Measurements from ENCODE around the gene IQGAP3.

Gene IQGAP3

DNA sequence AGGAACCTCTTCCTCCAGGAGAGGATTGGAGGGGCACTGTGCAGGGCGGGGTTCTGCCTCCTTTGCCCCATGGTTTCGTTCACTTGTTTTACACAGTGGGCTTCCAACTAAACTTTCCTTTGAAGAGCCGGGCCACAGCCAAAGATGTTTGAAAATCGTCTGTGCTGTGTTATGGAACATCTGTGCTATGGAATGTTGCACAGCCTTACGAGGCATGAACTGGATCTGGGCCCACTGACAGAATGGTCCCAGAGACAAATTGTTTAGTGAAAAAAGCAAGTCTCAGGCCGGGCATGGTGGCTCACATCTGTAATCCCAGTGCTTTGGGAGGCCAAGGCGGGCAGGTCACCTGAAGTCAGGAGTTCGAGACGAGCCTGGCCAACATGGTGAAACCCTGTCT lies 59.2 kb downstream of the IQGAP3 start:
- no peak for DNase-seq (ENCODE audit: low read depth in 2 of 2)

DNA sequence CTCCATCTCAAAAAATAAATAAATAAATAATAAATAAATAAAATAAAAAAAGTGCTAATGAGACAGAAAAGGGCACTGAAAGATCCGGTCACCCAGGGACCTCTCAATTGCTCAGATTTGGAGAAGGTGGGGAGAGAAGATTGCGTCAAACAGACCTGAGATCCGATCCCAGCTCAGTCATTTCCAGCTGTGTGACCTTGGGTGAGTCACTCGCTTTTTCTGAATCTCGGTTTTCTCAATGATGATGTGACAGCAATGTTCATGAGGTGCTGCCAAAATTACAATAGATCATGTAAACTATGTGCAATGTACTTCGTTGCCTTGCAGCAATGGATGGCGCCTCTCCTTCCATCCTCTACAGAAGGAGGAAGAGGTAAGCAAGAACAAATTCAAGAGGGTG lies 60.7 kb downstream of the IQGAP3 start:
- DNase-seq (ENCODE audit: low read depth in 2 of 2), result no peak

DNA sequence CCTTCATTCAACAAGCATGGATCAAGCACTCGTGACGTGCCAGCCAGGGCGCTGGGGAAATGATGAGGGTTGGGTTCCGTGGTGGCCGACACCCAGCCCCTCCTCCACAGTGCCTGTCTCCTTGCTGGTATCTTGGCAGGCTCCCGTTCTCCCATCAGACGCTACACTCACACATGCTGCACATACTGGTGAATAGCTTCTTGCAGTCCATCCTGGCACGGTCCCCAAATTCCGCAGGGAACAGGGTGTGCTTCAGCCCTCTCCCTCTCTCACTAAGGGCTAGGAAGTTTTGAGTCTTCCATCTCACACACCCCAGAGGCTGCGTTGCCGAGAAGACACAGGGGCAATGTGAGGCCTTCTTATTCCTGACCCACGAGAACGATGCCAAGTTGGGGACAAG lies 61.7 kb downstream of the IQGAP3 start:
- DNase-seq (ENCODE audit: low read depth in 2 of 2), result no peak

DNA sequence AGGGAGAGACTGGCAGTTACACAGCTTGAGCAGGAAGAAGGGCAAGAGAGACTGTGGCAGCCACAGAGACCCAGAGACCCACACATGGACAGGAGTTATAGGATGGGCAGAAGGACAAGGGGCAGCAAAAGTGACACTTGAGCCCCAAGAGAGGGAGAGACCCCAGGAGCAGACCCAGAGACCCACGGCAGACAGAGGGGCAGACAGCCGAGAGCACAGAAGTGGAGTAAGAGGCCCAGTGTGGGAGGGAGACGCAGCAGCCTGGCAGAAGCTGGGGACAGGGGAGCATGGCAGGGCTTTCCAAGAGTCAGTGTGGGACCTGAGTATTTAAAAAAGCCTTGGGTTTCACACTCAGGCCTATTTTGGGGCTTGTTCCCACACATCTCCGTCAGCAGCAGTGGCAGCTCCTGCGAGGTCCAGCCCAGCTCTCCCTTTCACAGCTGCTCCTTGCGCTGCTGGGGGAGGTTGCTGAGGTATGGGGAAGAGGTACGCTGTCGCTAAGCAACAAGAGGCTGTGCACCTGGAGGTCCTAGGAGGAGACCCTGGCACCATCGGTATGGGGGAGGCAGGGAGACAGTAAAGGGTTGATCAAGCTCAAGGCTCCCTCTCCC lies 62.8 kb downstream of the IQGAP3 start:
- DNase-seq (ENCODE audit: low read depth in 2 of 2), result no peak

- no peak for DNase-seq (ENCODE audit: low read depth in 2 of 2)
These were observed 63.5 kb downstream of the IQGAP3 start for GRCh38 chr1:156508955-156509234.

DNA sequence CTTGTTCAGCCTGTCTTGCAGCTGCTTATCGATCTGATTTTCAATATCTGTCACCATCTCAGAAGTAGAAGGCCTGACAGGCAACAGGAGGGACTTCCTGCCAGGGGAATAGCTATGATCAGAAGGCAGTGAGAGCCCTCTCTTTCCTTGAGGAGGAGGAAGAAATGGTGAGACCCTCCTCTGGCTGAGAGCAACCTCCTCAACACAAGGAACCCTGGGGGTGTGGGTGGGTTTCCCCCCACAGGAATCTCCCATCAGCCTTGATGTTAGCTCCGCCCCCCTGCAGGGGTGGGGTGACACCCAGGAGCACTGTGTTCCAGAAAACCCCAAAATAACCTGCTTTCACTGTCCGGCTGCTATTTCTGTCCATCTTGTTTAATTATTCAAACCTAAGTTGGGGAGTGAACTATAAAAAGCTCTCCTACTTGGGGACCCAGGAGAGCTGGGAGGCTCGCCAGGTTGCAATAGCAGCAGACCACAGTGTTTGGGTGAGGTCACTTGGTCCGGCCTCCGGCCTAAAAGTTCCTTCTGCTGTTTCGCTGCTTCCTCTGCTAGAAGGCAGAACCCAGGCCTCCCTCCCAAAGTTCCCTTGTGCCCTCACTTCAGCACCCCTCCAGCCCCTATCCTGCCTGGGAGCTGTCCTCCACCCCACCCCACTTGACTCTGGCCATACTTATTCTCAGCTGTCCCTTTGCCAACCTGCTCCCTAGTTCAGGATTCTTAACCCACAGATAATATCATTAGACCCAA lies 64.0 kb downstream of the IQGAP3 start:
- DNase-seq (ENCODE audit: low read depth in 2 of 2), result no peak

DNA sequence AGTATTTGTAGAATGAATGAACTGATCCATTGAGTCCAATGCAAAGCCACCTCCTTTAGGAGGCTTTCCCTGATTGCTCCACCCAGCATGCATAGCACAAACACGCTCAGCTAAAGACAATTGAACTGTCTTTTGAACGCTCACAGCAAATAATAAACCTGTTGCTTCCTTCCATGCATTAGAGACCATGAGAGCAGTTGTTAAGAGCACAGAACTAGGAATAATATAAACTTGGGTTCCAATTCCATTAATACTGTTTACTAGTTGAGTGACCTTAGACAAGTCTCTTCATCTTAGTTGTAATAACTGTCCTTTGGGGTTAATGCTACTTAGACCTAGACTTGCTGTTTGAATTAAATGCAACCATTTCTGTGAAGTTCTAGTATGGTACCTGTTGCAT lies 65.9 kb downstream of the IQGAP3 start:
- DNase-seq (ENCODE audit: low read depth in 2 of 2), result no peak

- no peak for DNase-seq (ENCODE audit: low read depth in 2 of 2)
These were observed 66.6 kb downstream of the IQGAP3 start for GRCh38 chr1:156505679-156506298.

DNA sequence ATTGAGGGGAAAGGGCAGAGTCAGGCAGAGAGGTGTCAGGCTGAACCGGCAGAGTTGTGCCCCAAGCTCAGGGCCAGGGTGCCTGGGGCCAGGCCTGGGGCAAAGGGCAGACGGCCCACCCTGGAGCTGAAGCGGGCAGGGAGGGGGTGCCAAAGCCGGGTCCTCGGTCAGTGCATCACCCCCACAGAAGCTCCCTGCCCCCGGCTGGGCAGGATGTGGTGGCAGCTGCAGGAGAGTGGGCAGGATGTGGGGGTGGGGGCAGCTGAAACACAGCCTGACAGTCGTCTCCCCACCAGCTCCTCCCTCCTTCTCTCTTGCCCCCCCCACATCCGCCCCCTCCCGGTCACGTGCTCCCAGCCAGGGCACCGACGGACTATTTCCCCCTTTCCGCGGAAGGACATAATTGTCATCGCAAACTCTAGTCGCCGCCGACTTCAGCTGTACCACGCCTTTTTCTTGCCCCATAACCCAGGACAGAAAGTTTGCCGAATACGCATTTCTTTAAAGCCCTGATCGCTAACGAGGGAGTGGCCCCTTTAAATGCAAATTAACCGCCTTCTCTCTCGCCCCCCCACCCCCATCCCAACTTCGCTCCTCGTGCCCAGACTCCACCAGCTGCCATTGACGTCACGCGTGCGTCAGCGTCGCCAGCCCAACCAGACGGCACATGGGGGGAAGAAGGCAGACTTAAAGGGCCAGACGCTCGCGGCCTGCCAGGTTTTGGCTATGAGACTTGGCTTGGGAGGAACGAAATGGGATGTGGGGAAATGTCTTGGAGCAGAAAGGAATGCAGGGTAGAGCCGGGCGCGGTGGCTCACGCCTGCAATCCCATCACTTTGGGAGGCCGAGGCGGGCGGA lies 67.3 kb downstream of the IQGAP3 start:
- DNase-seq (ENCODE audit: low read depth in 2 of 2), result peak; percentile 95

GRCh38 chr1:156504438-156504813 lies 67.9 kb downstream of the IQGAP3 start:
- DNase-seq (ENCODE audit: low read depth in 2 of 2), result no peak

- no peak for DNase-seq (ENCODE audit: low read depth in 2 of 2)
These were observed 68.5 kb downstream of the IQGAP3 start for GRCh38 chr1:156503698-156504437.

DNA sequence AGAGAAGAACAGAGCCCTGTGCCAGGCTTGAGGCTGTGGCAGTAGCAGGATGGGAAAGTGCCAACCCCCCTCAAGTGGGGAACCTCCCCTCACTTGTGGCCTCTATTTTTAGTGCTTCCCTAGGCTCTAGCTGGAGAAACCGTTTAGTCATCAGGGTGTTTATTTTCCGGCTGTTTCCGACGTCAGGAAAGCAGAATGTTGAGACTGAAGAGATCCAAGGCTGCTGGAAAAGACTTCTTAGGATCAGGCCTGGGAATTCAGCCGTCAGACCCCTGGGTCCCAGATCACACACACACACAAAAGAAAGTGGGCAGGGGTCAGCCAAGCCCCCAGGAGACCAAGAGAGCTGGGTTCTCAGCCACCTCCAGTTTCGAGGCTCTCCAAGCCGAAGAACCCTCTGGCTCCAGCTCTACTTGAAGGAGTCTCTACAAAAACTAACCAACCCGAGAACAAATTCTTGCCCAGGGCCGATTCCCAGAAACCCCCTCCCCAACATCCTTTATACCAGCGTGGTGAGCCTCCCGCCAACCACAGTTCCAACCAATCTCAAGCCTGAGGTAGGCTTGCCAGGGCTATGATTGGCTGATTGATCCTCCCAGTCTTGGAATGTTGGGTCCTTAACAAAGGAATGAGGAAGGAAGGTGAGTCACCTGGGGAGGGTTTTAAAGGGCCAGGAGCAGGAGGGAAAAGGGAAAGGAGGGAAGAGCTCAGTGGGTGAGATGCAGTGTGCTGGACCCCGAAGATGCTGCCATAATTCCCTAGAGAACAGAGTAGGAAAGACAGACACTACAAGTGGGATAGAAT lies 69.3 kb downstream of the IQGAP3 start:
- DNase-seq (ENCODE audit: low read depth in 2 of 2), result no peak

DNA sequence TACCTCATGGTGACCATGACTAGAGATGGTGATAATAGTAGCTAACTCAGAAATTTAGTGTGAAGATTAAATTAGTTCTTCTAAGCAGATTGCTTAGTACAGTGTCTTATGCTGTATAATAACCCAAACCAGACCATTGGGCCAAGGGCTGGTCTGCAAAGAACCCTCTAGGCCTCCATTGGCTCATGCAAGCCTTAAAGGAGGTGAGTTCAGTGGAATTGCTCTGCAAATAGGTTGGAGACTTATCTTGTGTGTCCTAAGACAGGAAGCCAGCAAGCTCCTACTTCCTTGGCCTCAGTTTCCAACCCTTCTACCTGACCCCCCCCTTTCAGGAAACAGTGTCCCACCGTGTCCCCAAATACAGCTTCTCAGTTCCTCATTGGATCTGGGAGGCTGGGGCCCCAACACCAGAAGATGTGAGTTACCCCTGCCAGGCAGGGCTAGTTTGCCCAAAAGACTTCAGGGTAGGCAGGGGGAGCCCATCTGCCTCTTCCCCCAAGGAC lies 69.9 kb downstream of the IQGAP3 start:
- no peak for DNase-seq (ENCODE audit: low read depth in 2 of 2)

DNA sequence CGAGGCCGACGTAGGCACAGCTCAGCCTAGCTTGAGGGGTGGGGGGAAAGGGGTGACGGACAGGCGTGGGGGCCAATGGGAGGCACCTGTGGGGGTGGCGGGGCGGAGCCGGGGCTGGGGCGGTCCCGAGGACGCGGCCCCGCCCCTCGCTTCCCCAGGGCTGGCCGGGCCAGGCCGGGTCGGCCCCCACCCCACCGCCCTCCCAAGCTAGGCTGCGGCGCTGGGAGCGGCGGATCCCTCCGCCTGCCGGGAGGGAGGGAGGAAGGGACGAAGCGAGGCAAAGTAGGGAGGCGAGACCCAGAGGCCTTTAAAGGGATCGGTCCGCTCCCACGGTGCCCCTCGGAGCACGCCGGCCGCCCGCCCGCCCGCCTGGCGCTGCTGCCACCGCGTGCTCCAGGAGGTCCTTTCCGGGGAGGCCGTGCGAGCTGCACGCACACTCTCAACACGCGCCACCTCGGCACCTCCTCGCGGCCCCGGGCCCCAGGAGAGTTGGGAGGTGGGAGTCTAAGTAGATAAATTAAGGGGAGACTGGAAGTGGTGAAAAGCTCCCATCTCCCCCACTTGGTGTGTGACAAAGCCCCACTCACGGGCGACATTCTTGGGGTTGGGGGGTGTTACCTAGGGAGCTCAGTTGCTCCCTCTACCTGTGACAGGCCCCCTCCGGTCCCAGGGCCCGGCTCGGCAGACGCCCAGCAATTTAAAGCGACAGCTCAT lies 71.4 kb downstream of the IQGAP3 start:
- DNase-seq (ENCODE audit: low read depth in 2 of 2), result peak; percentile 90 to 91

DNA sequence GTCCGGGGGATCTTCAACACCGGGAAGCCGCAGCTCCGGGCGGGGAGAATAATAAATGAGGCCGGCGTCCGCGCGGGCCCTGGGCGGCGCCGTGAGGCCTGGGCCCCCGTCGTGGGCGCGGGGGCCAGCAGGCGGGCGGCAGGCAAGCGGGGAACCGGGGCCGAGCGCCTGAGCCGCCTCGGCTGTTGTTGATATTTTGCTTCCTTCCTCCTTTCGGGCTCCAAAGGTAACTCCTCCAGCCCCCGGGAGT lies 71.9 kb downstream of the IQGAP3 start, which contains the start of gene MEF2D:
MEF2D (minus strand) TSS at position 233 of the 250 bp plus-strand sequence. CDS start 17,483 bp downstream, outside the sequence.
- no peak for DNase-seq (ENCODE audit: low read depth in 2 of 2)

- no peak for DNase-seq (ENCODE audit: low read depth in 2 of 2)
These were observed 72.4 kb downstream of the IQGAP3 start for GRCh38 chr1:156499842-156500542.

DNA sequence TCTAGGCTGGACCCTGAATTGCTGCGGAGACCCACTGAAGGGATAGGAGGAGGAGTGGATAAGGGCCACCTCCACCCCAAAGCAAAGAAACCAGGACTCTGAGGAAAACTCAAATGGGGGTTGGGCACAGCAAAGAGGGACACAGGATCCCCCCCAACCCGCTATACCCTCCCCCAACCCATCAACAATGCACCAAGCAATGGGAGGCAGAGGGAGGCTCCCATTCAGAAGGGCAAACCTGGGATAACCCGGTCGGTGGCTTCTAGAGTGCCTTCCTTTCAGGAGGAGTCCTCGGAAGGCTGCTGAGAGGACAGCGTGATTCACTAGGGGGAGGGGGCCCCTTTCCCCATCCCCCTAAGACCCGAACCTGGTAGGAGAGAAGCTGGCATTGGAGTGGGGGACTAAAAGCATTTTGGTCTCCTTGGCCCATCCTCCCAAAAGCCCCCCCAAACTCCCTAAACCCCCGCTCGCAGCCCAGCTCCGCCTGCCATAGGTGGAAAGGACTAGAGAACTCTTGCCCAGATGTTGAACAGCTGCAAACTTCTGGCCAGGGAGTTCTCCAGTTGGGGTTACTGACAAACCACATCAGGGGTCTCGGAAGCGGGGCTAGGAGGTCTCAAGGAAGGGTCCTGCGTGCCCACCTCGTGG lies 73.0 kb downstream of the IQGAP3 start:
- DNase-seq (ENCODE audit: low read depth in 2 of 2), result no peak

DNA sequence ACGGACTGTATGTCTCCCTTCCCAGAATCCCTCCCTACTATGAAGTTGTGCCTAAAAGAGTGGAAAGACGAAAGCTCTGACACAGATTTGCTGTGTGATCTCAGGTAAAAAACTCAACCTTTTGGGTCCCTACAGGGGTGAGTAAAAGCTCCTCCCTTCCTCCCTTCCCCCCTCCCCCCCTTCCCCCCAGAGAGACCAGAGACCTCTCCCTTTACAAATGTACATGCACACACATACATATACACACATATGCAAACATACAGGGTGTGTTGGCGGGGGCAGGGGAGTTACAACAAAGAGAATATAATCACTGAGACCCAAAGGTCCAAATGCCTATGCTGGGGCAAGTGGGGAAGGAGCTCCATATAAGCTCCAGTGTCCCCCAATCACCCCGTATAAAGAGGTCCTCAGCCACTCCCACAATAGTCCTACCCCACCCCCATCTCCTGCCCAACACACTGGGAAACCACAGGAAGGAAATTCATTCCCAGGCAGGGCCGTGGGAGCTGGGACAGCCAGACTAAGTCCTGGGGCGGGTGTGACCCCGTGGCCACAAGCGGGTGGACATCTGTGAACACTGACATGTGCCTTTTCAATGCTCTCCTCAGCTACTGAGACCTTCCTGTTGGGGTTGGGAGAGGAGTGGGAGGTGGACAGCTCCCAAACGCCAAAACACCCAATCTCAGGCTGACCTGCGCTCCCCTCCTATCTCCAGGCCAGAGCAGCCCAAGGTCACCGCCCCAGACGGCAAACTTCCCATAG lies 73.8 kb downstream of the IQGAP3 start:
- no peak for DNase-seq (ENCODE audit: low read depth in 2 of 2)
